ENCODE data around the gene H1-8.

H1-8 gene

GRCh38 chr3:129596194-129597086 lies 53.5 kb downstream of the H1-8 start:
- Histone ChIP-seq H3K4me3 (ENCODE audit: insufficient read length, low read depth) (no peak overlapping the region), H3K36me3 (ENCODE audit: insufficient read depth, insufficient read length, low read length) (peaks cover 54% of the 10 kb centered on the region), H3K27me3 (ENCODE audit: insufficient read depth, insufficient read length) (no peaks in the 10 kb centered on the region), H3K9me3 (ENCODE audit: insufficient read depth, low read length) (no peaks in the 10 kb centered on the region), H3K9ac (ENCODE audit: insufficient read length, low read depth) (peak overlapping the region; percentile 74), H3K4me1 (ENCODE audit: insufficient read depth, insufficient read length) (peaks cover 80% of the 10 kb centered on the region)
- TF ChIP-seq SUZ12 (IDR thresholded peaks at IDR 0.05; ENCODE audit: extremely low read depth, insufficient read depth, insufficient read length) (no peak), YY1 (IDR thresholded peaks at IDR 0.05; ENCODE audit: insufficient read depth, insufficient read length) (no peak), ZNF274 (IDR thresholded peaks at IDR 0.05; ENCODE audit: low read depth, low read length) (no peak)
- no peak for DNase-seq (ENCODE audit: low read depth, low spot score)

DNA sequence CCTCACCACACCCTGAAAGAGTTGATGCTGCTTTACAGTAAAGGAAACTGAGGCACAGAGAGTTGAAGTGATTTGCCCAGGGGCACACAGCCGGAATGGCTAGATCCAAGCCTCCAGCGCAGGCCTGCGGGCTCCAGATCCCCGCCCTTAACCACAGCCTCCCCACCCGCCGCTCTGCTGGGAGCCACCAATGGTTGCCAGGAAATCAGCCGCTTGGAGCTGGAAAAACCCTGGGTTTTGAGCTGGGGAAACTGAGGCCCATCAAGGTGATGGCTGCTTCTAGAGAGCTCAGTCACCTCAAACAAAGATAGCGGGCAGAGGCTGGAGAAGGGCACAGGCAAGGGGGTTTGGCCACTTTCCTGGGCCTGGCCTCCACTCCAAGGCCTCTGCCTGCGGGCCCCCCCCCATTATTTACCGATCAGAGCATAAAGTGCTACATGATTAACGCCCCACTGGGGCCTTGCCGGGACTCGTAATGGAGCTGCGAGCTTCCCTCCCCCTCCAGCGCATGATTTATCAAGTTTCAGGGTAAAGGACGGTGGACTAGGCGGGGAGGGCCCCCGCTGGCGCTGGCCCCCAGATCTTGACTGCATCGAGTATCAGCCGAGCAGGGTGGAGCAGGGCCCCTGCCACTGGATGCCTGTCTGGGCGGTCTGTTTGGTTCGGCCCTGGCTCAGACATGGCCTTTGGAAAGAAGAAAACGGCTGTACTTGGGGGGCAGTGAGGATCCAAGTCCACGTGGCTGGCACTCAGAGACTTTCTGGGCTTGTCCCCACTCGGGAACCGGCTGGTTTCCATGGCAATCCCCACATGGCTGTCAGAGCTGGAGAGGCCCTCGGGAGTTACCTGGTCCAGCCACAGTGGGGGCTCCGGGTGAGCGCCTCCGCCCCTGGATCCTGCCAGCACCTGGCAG lies 54.4 kb downstream of the H1-8 start:
- H3K9me3 ChIP-seq (ENCODE audit: insufficient read depth, low read length), result no peaks in the 10 kb centered on the region
- TF ChIP-seq ZNF274 (IDR thresholded peaks at IDR 0.05; ENCODE audit: low read depth, low read length) (no peak), SUZ12 (IDR thresholded peaks at IDR 0.05; ENCODE audit: extremely low read depth, insufficient read depth, insufficient read length) (no peak), YY1 (IDR thresholded peaks at IDR 0.05; ENCODE audit: insufficient read depth, insufficient read length) (no peak)
- H3K4me3 ChIP-seq (ENCODE audit: insufficient read length, low read depth), result no peak overlapping the region
- DNase-seq (ENCODE audit: low read depth, low spot score), result no peak
- H3K27me3 ChIP-seq (ENCODE audit: insufficient read depth, insufficient read length), result no peaks in the 10 kb centered on the region
- peak overlapping the region; percentile 74 for H3K9ac ChIP-seq (ENCODE audit: insufficient read length, low read depth)
- peaks cover 80% of the 10 kb centered on the region for H3K4me1 ChIP-seq (ENCODE audit: insufficient read depth, insufficient read length)
- H3K36me3 ChIP-seq (ENCODE audit: insufficient read depth, insufficient read length, low read length), result peaks cover 57% of the 10 kb centered on the region

DNA sequence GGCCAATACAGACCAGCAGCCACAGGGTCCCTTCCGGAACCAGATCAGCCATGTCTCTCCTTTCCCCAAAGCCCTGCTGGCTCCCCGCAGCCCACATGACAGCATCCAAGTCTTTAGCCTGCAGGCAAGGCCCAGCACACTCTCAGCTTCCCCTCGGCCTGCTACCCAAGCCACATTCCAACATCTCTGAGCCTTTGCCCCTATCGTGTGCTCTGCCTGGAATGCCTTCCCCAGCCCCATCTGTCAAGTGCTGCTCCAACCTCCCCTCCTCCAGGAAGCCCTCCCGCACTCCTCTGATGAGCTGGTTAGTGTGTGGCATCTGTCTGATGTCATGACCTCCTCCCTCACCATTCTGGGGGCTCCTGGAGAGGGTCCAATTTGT lies 55.0 kb downstream of the H1-8 start:
- DNase-seq (ENCODE audit: low read depth, low spot score), result peak; percentile 77
- Histone ChIP-seq H3K9ac (ENCODE audit: insufficient read length, low read depth) (no peak overlapping the region), H3K9me3 (ENCODE audit: insufficient read depth, low read length) (no peaks in the 10 kb centered on the region), H3K27me3 (ENCODE audit: insufficient read depth, insufficient read length) (no peaks in the 10 kb centered on the region), H3K4me1 (ENCODE audit: insufficient read depth, insufficient read length) (peaks cover 84% of the 10 kb centered on the region), H3K36me3 (ENCODE audit: insufficient read depth, insufficient read length, low read length) (peaks cover 64% of the 10 kb centered on the region), H3K4me3 (ENCODE audit: insufficient read length, low read depth) (no peak overlapping the region)
- TF ChIP-seq SUZ12 (IDR thresholded peaks at IDR 0.05; ENCODE audit: extremely low read depth, insufficient read depth, insufficient read length) (no peak), ZNF274 (IDR thresholded peaks at IDR 0.05; ENCODE audit: low read depth, low read length) (no peak)

DNA sequence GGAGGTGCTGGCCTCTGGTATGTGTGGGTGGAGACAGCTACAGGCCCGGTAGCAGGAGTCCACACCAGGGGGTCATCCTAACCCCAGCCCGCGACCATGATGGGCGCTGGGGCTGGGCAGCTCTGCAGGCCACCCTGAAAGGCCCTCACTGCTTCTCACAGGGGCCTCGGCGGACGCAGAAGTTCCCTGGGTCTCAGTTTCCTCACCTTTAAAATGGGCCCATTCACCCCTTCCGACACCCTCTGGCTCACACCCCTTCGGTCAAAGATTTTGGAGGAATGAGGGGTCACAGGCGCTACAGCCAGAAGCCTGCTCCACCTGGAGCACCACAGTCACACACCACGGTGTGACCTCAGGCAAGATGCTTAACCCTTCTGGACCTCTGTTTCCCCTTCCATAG lies 55.5 kb downstream of the H1-8 start:
- H3K4me1 ChIP-seq (ENCODE audit: insufficient read depth, insufficient read length), result peaks cover 84% of the 10 kb centered on the region
- H3K9ac ChIP-seq (ENCODE audit: insufficient read length, low read depth), result peak overlapping the region; percentile 33
- peaks cover 63% of the 10 kb centered on the region for H3K36me3 ChIP-seq (ENCODE audit: insufficient read depth, insufficient read length, low read length)
- TF ChIP-seq SUZ12 (IDR thresholded peaks at IDR 0.05; ENCODE audit: extremely low read depth, insufficient read depth, insufficient read length) (no peak), YY1 (IDR thresholded peaks at IDR 0.05; ENCODE audit: insufficient read depth, insufficient read length) (no peak), ZNF274 (IDR thresholded peaks at IDR 0.05; ENCODE audit: low read depth, low read length) (no peak)
- H3K9me3 ChIP-seq (ENCODE audit: insufficient read depth, low read length), result no peaks in the 10 kb centered on the region
- H3K27me3 ChIP-seq (ENCODE audit: insufficient read depth, insufficient read length), result no peaks in the 10 kb centered on the region
- DNase-seq (ENCODE audit: low read depth, low spot score), result no peak
- H3K4me3 ChIP-seq (ENCODE audit: insufficient read length, low read depth), result no peak overlapping the region

- H3K9ac ChIP-seq (ENCODE audit: insufficient read length, low read depth), result peak overlapping the region; percentile 58
- DNase-seq (ENCODE audit: low read depth, low spot score), result no peak
- H3K4me3 ChIP-seq (ENCODE audit: insufficient read length, low read depth), result no peak overlapping the region
- no peaks in the 10 kb centered on the region for H3K27me3 ChIP-seq (ENCODE audit: insufficient read depth, insufficient read length)
- TF ChIP-seq SUZ12 (IDR thresholded peaks at IDR 0.05; ENCODE audit: extremely low read depth, insufficient read depth, insufficient read length) (no peak), YY1 (IDR thresholded peaks at IDR 0.05; ENCODE audit: insufficient read depth, insufficient read length) (no peak), ZNF274 (IDR thresholded peaks at IDR 0.05; ENCODE audit: low read depth, low read length) (no peak)
- no peaks in the 10 kb centered on the region for H3K9me3 ChIP-seq (ENCODE audit: insufficient read depth, low read length)
- peaks cover 83% of the 10 kb centered on the region for H3K4me1 ChIP-seq (ENCODE audit: insufficient read depth, insufficient read length)
- peaks cover 62% of the 10 kb centered on the region for H3K36me3 ChIP-seq (ENCODE audit: insufficient read depth, insufficient read length, low read length)
Observed at GRCh38 chr3:129599073-129599472, 56.1 kb downstream of the H1-8 start.

- Histone ChIP-seq H3K4me1 (ENCODE audit: insufficient read depth, insufficient read length) (peaks cover 85% of the 10 kb centered on the region), H3K36me3 (ENCODE audit: insufficient read depth, insufficient read length, low read length) (peaks cover 62% of the 10 kb centered on the region), H3K4me3 (ENCODE audit: insufficient read length, low read depth) (no peak overlapping the region), H3K9me3 (ENCODE audit: insufficient read depth, low read length) (no peaks in the 10 kb centered on the region), H3K27me3 (ENCODE audit: insufficient read depth, insufficient read length) (peaks cover under 1% of the 10 kb centered on the region), H3K9ac (ENCODE audit: insufficient read length, low read depth) (peak overlapping the region; percentile 61)
- peak; percentile 82 for DNase-seq (ENCODE audit: low read depth, low spot score)
- no peak for TF ChIP-seq ZNF274 (IDR thresholded peaks at IDR 0.05; ENCODE audit: low read depth, low read length)
- TF ChIP-seq SUZ12 (IDR thresholded peaks at IDR 0.05; ENCODE audit: extremely low read depth, insufficient read depth, insufficient read length), result no peak
- TF ChIP-seq YY1 (IDR thresholded peaks at IDR 0.05; ENCODE audit: insufficient read depth, insufficient read length), result no peak
Observed at GRCh38 chr3:129599607-129600006, 56.6 kb downstream of the H1-8 start.

DNA sequence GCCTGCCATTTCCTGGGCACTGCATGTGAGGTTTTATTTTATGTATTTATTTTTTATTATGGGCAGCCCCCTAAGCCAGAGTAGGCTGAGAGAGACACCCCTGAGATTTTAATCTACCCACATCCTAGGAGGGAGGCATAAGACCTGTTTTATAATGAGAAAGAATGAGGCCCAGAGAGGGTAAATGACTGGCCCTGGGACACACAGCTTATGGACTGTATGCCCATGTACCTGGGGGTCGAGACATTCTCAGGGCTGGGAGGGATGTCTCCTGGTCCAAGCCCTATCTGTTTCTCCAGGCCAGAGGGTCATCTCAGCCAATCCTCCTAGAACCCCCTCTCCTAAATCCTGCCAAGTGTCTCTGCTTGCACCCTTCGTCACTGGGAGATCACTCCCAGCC lies 57.4 kb downstream of the H1-8 start:
- no peak for DNase-seq (ENCODE audit: low read depth, low spot score)
- Histone ChIP-seq H3K4me3 (ENCODE audit: insufficient read length, low read depth) (no peak overlapping the region), H3K9me3 (ENCODE audit: insufficient read depth, low read length) (no peaks in the 10 kb centered on the region), H3K9ac (ENCODE audit: insufficient read length, low read depth) (peak overlapping the region; percentile 61), H3K36me3 (ENCODE audit: insufficient read depth, insufficient read length, low read length) (peaks cover 60% of the 10 kb centered on the region), H3K27me3 (ENCODE audit: insufficient read depth, insufficient read length) (peaks cover 4% of the 10 kb centered on the region), H3K4me1 (ENCODE audit: insufficient read depth, insufficient read length) (peaks cover 79% of the 10 kb centered on the region)
- TF ChIP-seq YY1 (IDR thresholded peaks at IDR 0.05; ENCODE audit: insufficient read depth, insufficient read length) (no peak), SUZ12 (IDR thresholded peaks at IDR 0.05; ENCODE audit: extremely low read depth, insufficient read depth, insufficient read length) (no peak), ZNF274 (IDR thresholded peaks at IDR 0.05; ENCODE audit: low read depth, low read length) (no peak)

Measured in NT2/D1 (cell line).